ENCODE data around the gene ATXN7.

ATXN7 gene

DNA sequence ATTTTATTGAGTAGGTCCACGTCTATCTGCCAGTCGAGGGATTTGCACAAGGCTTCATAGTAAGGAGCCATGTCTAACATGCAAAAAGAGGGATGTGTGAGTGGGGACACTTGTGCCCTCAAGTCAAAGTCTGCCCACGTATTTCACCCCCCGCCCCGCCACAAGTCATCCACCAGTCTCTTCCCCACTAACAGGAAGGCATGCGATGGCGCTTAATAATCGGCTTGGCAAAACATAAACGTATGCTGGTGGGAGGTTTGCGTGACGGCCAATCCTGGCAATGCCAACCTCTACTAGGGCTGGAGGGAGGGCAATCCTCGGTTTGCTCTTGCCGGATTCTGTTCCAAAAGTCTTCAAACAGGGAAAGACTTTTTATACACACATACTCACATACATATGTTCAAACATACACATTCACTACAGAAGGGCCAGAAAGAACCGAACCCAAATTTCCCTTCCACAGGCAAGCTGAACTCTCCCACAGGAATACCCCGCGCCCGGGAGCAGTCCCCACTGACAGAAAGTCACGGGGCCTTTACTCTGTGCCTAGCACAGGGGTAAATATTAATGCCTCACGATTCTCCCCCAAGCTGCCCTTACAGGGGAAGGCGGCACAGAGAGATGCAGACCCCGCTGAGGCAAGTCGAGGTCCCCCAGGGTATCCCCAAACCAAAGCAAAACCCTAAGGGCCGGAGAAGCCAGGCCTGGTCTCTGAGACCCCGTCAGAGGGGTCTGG is 159.0 kb downstream of the ATXN7 start:
- no peak for DNase-seq

GRCh38 chr3:64023187-64023860 is 159.7 kb downstream of the ATXN7 start, which contains the start of gene PSMD6:
PSMD6 (minus strand) TSS chr3:64023494; CDS start chr3:64023419, 75 bp downstream.
- DNase-seq = peak; percentile 94

DNA sequence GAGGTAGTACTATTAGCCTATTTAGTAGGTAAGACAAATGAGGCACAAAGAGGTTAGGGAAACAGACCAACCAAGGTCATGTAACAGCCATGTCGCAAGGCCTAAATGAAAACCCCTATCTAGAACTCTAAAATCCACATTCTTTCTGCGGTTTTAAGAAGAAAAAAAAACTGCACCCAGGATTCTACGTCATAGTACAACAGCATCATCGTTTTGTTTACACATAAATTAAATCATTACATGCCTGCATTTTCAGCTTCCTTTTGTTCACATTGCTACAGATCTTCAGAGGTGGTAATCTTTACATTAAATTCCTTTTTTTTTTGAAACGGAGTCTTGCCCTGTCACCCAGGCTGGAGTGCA is 160.2 kb downstream of the ATXN7 start:
- DNase-seq = no peak

DNA sequence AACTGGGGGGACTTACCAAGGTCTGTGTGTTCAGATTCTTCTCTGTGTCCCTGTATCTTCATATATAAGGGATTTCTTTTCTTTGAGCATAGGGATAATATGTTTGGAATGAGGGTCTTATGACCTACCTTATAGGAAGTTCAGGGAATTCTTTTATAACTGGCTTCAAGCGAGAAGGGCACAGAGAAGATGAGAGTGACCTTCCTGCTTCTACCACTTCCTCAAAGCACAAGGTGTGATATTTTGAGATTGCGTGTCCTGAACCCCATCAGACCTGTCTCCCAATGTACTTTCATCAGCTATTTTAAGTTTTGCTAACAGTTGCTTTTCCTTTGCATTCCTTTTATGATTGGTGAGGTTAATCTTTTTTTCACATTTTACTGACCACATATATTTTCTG is 162.7 kb downstream of the ATXN7 start:
- DNase-seq = no peak

DNA sequence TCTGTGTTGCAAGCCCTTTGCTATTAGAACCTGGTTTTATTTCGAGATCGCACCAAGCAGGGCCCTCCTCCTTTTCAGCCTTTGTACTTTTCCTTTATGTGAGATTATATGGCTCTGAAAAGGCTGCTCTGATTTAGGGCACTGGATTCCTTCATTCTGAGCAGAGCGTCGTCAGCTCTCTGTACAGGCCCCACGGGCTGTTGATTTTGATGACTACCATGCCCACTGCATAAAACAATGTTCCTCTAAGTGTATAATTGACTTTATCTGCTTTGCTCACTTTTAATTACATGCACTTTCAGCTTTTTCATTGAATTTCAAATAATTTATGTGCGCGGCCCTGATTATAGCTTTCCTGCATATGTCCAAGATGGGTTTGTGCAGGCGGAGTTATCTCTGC is 164.0 kb downstream of the ATXN7 start:
- no peak for DNase-seq

DNA sequence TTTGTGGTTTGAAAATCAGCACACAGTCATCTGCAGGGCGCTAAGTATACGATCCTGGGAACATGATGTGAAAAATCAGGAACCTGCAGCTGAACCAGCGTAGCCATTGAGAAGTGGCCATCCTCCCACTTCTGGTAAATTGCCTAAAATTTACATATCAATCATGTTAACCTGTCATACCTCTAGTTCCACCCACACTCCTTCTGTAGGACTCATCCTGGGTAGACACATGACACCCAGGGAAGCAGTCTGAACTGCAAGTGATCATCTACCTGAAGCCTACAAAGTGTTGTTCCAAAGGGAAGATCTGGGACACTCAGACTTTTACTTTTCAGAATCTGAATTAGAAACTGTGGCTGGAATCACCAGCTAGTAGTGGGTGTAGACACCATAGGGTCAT is 165.1 kb downstream of the ATXN7 start:
- no peak for DNase-seq

DNA sequence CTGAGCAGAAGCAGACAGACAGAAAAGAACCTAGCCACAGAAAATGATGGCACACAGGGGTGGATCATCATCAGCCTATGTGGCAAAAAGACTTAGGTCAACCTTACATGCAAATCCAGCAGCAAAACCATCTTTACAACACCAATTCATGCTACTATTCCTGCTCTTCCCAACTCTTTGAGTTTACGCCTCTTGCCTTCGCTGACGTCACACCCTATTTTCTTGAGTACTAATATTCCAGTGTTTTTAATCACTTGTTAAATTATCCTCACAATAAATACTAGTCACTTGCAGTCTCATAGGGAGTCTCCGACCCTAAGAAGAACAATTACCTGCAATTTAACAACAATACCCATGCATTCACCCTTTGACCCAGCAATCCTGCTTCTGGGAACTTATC is 165.6 kb downstream of the ATXN7 start:
- DNase-seq = no peak

DNA sequence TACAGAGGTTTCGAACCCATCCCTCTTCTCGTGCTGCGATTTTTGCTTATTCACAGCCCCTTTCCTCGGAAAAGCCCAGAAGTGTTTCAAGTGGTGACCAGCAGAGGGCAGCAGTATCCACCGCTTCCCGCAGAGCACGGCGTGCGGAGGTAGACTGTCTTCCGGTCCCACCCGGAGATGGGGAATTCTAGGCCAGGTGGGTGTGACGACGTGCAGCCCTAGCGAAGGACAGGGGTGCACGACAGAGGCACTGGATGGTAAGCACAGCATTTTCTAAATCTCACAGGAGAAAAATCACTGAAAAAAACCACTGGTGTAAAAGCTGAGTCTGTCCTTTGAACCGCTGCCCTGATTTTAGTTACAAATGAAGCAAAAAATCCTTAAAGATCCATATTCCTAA is 167.1 kb downstream of the ATXN7 start:
- peak; percentile 88 for DNase-seq

DNA sequence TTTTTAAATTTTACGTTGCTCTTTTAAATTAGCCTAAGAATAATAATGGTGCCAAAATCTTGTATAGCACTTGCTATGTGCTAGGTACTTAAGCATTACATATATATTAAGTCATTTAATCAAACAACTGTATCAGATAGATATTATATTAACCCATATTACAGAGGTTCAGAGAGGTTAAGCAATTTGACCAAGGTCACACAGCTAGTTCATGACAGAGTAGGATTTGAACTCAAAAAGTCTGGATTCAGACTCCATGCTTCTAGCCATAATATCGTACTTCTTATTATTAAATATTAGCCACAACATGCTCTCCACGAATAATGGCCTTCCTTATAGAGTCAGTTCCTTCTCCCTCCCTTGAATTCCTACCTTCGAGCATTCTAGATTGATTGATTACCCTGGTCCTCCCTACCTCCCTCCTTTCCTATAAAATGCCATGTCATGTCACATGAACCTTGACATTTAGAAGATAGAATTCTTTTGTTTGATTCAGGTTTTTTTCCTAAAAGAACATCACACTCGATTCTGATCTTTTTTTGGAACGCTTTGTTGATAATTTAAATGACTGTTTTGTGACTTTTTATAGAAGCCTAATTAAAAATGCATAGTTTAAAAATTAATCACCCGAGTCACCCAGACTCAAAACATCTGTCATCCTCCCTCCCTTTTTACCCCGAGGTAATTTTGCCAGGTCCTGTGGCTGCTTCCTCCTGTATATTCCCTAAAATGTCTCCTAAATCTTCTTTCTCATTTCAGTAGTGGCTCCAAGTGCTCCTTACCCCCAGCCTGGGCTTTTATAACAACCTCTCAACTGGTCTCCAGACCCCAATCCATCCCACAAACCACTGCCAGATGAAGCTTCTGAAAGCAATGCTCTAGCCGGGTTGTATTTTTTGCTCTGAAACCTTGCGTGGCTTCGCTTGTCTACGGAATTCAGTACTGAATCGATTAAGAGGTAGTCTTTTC is 168.2 kb downstream of the ATXN7 start:
- DNase-seq = peak; percentile 60

DNA sequence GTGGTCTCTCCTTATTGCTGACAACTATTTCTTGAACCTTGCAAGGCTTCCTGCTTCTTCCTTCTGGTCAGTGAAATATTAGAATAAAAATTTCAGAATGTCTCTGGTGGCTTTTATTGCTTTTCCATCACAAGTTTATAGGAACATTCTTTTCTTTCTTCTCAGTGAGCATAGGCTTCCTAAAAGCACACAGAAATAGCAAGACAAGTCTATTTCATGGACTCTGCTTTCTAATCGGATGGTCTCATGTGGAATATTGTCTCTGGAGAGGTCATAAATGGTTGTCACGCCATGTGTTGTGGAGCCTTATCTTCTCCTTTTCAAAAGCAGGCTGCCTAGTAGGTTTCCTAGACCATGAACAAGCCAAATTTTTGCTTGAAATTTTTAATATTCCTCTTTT is 169.4 kb downstream of the ATXN7 start:
- no peak for DNase-seq

DNA sequence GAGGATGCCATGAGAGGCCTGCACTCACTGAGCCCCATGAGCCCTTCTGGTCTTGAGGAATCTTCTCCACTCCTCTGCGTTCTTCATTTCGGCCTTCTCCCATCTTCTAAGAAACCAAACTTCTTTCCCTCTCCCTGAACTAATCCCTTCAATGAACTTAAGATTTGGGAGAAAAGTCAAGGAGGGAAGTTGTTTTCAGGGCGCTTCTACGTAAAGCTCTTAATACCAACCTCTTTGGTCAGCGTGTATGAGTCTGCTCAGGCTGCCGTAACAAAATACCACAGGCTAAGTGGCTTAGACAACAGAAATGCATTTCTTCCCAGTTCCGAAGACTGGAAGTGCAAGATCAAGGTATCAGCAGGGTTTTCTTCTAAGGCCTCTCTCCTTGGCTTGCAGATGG is 173.4 kb downstream of the ATXN7 start:
- DNase-seq = no peak

DNA sequence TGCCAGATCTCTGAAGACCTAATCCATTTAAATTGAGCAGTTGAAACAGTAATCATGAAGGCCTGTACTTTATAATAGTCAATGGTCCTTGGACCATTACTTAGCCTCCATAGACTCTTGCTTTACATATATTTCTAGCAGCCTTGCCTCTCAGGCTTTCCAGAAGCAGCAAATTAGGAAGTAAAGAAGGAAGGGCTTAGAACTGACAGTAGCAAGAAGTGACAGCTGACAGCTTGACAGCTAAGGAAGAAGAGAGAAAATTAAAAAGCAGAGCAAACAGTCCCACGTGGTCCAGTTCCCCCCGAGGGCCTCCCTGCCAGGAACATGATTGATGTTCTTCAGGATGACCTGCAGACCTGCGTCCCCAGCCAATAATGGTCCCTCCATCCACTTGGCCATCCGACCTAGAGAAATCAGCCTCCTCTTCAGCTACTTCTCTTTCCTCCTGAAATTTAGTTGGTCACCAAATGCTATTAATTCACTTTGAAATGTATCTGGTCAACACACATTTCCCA is 174.6 kb downstream of the ATXN7 start:
- no peak for DNase-seq

DNA sequence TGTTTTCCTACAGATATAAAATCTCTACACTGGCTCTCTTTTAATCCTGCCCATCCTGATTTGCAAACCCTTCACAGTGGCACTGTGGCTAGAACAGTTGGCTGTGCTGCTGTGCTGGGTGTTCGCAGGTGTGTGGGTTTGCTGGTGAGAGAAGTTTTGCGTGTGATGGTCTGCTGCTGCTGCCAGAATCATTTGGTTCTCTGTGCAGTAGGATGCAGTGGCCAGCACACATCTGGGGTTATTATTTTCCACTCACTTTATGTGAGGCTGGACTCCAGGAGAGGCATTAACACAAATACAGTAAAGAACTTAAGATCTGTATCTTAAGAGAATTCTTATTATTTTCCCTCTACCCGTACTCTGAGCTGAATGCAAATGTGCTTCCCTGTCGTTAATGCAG is 175.7 kb downstream of the ATXN7 start:
- no peak for DNase-seq

GRCh38 chr3:64039981-64040733 is 176.5 kb downstream of the ATXN7 start:
- DNase-seq = peak; percentile 83

GRCh38 chr3:64042952-64043351 is 179.3 kb downstream of the ATXN7 start:
- no peak for DNase-seq

GRCh38 chr3:64046592-64046991 is 182.9 kb downstream of the ATXN7 start:
- no peak for DNase-seq

- peak; percentile 91 for DNase-seq
Measured at GRCh38 chr3:64046996-64047594, 183.4 kb downstream of the ATXN7 start.

GRCh38 chr3:64047787-64048186 is 184.1 kb downstream of the ATXN7 start:
- peak; percentile 88 for DNase-seq

DNA sequence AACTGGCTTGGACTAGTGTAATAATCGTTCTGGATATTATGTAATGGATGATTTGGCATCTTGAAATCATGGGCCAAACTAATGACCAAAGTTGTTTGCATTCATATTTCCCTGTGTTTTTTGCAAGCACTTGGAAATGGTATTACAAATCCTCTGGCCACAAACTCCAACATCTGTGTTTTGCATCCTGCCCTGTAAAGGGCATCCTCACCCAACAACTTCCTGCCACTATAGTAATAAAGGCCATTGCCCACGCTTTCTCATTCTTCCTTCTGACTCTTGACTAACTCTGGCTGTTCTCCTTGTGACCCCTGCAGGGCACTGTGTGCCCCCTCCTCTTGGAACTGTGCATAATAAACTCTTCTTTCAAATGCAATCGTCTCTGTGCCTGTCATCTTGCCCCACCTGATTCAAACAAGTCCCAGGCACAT is 185.0 kb downstream of the ATXN7 start:
- peak; percentile 66 for DNase-seq

GRCh38 chr3:64049136-64049535 is 185.5 kb downstream of the ATXN7 start:
- peak; percentile 85 for DNase-seq

DNA sequence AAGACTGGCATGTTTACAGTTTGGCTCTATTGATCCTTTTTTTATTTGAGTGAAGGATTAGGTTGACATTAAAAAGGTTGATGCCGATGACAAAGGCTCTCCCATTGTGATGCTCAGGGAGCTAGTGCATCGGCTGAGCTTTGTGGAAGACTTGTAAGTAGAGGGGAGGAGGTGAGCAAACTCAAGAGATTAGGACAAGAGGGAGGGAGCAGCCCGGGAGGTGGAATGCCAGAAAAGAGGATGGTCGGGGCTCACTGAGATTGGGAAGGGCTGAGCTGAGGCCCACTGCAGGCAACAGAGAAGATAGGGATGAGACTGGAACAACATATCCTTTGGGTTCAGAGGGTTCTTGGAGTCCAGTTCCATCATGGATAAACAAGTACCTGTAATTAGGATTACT is 186.2 kb downstream of the ATXN7 start:
- DNase-seq = no peak
